ENCODE measurements around the gene SAMD4A.

DNA sequence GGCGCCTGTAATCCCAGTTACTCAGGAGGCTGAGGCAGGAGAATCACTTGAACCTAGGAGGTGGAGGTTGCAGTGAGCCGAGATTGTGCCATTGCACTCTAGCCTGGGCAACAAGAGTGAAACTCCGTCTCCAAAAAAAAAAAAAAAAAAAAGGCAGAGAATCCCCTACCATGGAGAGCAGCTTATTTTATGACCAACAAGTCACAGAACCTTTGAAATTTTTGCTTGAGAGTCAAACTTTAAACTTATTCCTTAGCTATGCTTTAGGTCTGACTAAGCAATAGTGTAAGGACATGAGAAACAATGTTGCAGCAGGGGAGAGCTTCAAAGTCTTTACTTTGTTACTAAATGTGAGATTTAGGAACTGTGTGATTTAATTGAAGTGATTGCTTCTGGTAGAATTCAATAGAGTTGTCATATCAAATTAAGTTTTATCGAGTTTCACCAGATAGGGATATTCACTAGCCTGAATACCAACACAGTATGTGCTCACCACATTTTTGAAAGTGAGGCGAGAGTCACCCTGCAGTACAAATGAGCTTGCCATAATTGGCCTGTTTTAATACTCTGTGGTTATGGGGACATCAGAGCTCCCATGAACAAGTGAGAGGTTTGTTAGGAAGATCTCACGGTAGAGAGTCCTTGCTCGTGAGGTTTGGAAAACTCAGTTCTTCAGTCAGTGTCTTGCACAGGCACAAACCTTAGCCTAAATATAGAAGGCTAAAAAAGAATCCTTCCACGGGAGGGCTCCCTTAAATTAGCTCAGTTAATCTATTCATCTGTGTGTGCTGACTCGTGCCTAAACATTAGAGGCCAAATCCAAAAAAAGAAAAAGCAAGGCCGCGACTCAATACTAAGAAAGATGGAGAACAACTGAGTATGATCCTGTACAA is 108.6 kb downstream of the SAMD4A start:
- TF ChIP-seq, protein P1, sequence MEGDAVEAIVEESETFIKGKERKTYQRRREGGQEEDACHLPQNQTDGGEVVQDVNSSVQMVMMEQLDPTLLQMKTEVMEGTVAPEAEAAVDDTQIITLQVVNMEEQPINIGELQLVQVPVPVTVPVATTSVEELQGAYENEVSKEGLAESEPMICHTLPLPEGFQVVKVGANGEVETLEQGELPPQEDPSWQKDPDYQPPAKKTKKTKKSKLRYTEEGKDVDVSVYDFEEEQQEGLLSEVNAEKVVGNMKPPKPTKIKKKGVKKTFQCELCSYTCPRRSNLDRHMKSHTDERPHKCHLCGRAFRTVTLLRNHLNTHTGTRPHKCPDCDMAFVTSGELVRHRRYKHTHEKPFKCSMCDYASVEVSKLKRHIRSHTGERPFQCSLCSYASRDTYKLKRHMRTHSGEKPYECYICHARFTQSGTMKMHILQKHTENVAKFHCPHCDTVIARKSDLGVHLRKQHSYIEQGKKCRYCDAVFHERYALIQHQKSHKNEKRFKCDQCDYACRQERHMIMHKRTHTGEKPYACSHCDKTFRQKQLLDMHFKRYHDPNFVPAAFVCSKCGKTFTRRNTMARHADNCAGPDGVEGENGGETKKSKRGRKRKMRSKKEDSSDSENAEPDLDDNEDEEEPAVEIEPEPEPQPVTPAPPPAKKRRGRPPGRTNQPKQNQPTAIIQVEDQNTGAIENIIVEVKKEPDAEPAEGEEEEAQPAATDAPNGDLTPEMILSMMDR (conservative IDR thresholded peaks at IDR 0.05; ENCODE audit: low read length), result no peak
- no peak for TF ChIP-seq EZH2phosphoT487 (IDR thresholded peaks at IDR 0.05; ENCODE audit: borderline replicate concordance, low read depth, low read length)
